ENCODE measurements around the gene FIBP.
"Not testable (repeated sequence)": the region's sequence is repeated elsewhere in the genome, so short reads cannot be mapped to it uniquely, and the experiment has no call there.

Gene FIBP

DNA sequence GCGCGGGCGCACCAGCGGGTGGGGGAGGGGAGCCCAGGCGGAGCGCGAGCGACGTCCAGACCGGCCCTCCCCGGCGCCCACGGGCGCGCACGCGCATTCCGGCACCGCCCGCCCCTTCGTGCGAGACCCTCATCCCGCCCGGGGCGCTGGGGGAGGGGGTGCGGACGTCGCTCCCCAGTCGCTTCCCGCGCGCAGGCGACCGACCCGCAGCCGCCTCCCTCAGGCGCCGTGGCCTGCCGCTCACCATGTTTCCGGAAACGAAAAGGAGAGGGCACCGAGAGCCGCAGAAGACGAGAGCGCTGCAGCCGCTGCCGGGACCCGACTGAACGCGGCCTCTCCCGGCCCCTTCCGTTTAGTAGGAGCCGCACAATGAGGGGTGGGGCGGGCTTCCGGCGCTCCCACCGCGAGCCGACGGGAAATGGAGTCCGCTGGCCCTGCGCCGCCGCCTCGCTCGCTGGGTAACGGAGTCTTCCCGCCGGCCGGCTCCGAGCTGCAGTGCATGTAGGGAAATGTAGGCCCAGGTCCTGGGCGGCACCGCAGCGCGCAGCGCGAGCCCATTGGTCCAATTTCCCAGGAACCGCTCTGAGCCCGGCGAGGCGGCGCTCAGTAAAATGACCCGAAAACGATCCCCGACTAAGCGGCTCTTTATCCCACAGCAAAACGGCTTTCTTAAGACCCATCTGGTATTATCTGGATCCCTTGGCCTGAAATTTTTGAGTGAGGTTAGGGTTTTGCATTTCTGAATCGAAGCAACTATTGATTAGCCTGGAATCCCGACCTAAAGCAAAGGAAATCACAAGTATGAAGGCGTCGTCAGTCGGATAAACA, 30.2 kb downstream of the FIBP start, which contains the start of gene CFL1:
Gene CFL1 (minus strand): TSS at position 328 of the 828 bp plus-strand sequence. CDS start 81 bp downstream, at position 247.
- DNase-seq: peak; percentile 97

DNA sequence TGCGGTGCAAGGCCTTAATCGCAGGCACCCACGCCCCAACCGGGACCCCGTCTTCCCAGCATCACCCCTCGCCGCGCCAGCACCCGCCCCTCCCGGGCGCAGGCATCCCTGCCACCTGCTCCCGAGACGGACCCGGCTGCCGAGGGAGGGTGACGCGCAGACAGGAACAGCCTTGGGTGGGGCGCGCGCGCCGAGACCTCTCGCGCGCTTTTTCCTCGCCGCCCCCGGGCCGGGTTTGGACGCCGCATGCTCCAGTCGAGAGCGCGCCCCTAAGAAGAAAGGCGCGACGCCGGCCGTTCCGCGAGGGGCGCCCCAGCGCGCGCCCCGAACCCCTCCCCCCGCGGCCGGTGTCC, 30.8 kb downstream of the FIBP start:
- DNase-seq: no peak

DNA sequence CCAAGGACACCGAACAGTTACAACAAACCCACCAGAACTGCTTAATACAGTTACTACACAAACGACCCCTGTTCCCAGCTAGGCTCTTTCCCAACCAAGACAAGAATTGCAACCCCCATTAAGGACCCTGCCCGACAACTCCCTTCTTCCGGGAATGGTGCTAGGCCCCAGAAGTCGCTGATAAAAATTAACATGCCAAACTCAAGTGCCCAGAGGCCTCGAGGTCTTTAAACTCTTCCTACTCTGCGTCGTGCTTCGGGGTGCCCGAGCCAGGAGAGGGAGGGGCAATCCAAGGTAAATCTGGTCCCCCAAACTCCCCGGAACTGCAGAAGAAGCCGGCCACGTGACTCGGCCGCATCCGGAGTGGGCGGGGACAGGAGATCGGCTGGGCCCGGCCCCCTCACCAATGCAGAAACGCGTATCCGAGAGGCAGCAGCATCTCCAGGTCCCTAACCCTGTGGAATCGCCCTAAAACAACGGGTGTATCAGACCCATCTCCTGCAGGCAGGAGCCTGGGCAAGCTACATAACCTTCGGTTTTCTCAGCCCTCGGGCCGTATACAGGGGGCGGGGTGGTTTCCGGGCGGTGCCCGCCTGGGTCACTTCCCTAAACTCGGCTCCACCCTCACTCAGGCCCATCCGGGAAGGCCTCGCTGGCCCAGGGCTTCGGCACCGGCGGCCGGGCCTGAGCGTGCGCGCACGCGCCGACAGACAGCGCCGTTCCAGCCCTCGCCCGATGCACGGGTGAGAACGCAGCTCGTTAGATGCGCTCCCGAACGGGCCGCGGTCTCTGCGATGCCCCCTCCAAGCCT, 31.4 kb downstream of the FIBP start:
- peak; percentile 68 for DNase-seq

DNA sequence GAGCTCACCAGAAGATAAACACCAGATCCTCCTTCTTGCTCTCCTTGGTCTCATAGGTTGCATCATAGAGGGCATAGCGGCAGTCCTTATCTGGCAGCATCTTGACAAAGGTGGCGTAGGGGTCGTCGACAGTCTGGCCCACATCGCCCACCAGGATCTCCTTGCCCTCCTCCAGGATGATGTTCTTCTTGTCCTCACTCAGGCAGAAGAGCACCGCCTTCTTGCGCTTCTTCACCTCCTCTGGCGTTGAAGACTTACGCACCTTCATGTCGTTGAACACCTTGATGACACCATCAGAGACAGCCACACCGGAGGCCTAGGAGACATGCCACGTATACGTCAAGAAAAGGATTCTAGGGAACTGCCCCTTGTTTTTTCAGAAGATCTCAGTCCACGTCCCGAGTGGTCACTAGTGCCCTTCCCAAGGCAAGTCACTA, 32.3 kb downstream of the FIBP start:
- DNase-seq: no peak

DNA sequence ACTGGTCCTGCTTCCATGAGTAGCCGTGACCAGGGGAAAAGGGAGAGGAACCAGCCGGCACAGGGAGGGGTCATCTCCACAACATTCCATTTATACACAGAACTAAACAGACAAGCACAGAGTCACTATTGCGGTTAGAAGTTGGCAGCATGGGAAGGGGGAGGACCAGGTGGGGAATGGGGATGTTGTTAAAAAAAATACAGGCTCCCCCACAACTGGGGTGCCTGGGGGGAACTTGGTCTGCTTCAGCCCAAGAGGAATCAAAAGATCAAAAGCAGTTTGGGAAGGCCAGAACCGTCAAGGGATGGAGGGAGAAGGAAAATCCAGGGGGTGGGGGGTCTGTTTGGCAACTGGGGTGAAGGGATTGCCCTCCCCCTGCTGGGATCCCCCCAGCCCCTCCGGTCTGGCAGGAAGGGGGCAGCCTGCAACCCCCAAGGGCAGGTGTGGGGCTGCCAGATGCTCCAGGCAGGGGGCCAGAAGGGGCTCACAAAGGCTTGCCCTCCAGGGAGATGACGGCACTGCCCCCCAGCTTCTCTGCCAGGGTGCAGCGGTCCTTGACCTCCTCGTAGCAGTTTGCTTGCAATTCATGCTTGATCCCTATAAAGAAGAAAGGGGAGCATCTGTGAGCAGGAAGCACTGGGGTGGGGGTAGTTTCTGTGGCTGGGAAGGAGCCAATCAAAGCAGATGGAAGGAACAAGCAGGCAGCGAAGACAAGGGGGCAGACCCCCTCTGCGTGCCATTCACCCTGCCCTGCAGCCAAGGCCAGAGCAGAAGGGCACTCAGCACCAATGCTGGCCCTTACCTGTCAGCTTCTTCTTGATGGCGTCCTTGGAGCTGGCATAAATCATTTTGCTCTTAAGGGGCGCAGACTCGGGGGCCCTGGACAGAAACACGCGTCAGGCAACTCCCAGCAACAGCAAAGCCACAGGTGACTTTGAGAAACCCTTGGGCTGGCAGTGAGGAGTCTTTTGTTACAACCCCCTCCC, 33.1 kb downstream of the FIBP start:
- DNase-seq: no peak

DNA sequence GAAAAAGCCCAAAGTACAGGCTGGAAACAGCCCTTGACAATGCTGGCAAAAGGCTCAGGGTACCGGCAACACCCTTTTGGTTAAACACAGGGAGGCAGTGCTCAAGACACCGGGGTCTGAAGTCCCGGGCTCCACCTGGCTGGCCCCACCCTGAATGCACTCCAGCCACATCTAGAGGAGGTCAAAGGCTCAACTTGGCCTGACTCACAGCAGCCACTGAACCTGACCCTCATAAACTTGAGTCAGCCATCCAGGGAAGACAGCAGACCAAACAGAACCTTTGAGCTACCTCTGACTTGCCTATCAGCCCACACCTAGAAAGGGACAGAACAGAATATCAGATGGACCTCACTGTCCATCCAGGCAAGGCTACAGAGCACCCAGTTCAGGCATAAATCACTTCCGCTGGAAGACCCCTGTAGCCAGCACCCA, 34.1 kb downstream of the FIBP start:
- no peak for DNase-seq

DNA sequence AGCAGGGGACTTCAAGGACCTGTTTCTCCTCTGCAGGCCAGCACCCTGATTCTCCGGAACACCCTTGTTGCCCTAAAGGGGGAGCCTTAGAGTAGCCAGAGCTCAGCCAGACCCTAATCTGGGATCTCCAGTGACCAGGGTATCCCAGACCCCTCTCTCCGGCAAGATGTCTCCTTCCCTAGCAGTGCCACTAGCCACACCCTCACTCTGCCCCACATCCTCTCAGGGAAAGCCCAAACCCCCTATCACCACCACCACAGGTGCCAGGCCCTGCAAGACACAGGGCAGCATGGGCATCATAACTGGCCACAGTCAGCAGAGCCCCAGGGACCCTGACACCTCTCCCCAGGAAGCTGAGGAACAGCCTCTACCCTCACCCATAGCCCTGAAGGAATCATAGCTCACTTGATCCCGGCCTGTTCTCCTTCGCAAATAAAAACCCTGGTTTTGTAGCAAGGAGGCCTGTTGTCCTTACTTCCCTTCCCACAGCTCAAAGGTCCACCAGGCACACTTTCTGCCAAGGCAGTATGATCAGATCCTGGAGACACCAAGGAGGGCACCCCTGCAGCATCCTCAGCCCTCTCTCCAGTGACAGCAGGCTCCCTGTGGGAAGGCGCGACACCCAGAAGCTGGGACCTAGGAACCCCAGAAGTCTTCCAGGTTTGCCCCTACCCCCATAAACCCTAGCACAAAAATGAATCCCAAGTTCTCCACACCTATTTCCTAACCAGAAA, 34.9 kb downstream of the FIBP start:
- no peak for DNase-seq

DNA sequence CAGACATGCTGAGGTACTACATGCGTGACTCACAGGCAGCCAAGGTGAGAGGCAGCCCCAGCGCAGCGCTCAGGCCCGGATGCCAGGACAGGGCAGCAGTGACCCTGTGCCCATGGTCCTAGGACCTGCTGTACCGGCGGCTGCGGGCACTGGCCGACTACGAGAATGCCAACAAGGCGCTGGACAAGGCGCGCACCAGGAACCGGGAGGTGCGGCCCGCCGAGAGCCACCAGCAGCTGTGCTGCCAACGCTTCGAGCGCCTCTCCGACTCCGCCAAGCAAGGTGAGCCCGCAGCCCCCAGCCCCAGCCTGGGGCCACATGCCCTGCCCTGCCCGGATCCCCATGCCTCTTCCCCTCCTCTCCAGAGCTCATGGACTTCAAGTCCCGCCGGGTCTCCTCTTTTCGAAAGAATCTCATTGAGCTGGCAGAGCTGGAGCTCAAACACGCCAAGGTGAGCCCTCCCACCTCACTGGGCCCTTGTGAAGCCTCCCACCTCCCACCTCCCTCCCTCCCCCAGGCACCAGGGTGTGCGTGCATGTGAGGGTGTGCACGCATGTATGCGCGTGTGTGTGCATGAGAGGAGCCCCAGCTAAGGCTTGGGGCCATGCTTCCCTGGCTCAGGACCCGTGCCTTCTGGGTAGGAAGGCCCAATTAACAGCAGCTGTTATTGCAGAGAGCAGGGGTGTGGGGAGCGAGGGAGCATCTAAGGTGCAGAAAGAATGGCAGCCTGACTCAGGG, 35.6 kb downstream of the FIBP start:
- DNase-seq: no peak

DNA sequence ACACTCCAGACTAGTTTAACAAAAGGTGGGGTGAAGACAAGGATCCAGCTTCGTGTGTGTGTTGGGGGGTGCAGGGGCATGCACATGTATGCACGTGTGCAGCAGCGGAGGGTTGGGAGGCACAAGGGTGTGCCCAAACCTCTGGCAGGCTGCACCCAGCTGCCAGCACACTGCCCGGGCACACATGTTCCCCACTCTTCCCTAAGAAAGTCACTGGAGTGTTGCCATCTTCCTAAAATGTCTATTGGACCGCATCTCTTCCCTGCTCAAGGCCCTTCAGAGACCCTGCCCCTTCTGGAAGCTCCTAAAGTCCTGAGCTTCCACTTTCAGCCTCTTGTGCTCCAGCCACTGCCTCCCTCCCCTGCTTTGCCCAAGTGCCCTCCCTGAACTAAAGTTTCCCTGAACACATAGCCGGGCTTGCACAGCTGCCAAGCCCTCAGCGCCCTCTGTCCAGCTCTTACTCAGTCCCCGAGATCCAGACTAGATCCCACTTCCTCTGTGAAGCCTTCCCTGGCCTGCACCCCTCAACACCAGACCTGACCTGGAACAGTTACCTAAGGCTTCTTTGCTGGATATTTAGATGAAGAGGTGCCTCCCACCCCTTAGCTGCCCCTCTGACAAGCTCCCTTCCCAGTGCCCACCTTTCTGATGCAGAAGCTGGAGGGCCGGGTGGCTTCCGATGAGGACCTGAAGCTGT, 36.3 kb downstream of the FIBP start:
- DNase-seq: no peak

DNA sequence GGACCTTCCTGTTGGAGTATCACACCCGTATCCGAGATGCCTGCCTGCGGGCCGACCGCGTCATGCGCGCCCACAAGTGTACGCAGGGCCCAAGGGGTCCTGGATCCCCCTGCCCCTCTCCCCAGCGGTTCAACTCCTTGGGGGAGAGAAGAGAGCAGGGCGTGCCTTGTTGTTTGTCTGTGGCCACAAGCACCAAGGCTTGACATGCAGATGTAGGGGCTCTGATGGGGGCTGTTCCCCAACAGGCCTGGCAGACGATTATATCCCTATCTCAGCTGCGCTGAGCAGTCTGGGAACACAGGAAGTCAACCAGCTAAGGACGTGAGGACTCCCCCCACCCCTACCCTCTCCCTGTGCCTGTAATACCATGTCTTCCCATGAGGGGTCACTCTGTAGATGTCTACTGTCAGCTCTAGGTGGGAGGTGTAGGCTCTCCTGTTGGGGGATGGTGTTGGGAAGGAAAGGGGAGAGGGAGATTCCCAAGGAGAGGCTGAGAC, 37.1 kb downstream of the FIBP start:
- no peak for DNase-seq

DNA sequence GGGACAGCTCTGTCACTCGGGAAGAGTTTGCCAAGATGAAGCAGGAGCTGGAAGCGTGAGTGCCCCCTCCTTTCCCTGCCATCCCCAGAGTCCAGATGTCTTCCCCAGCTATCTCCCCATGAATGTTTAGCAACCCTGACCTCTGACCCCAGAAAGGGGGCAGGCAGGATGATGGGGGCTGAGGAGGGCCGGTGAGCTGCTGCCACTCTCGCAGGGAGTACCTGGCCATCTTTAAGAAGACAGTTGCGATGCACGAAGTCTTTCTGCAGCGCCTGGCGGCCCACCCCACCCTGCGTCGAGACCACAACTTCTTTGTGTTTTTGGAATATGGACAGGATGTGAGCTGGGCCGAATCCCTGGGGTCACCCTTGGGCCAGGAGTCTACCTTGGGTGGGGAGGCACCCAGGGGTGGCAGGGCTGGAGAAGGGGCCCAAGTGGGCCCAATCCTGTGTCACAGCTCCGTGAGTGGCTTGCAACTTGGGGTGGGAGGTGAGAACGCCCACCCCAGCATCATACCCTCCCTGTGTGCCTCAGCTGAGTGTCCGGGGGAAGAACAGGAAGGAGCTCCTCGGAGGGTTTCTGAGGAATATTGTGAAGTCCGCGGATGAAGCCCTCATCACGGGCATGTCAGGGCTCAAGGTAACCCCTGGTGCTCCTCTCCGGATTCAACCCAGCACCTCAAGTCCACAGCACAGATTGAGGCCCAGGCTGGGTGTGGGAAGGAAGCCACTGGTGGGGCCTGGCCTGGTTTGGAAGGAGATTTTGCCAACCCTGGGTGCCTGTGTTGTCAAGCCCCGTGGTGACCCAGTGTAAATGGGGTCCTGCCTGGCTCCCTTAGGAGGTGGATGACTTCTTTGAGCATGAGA, 37.8 kb downstream of the FIBP start:
- no peak for DNase-seq

DNA sequence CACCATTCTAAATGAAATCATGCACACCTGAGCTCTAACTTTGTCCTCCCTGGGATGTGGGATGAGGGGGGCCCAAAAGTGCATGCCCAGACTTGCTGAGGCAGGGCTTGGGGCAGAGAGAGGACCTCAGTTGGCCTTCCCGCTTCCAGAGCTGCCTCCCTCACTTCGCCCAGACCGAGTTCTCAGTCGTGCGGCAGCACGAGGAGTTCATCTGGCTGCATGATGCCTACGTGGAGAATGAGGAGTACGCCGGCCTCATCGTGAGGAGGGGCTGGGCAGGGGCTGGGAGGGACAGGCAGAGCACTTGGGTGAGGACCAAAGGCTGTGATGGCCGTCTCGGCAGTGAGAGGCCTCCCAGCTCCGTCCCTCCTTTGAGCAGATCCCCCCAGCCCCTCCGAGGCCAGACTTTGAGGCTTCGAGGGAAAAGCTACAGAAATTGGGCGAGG, 38.5 kb downstream of the FIBP start:
- DNase-seq: no peak

DNA sequence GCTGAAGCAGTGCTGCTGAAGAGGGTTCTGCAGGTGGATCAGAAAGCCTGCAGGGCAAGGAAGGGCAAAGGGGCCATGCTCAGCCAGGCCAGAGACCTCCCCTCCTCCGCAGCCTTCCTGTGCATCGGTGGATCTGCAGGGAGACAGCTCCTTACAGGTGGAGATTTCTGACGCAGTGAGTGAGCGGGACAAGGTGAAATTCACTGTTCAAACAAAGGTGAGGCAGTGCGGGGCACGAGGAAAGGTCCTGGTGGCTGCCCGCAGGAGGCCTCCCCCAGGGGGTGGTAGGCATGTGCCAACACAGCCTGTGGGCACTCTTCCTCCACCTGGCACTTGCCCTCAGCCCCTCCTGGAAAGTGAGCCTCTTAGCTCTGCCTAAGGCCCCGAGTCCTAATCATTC, 38.9 kb downstream of the FIBP start:
- no peak for DNase-seq

DNA sequence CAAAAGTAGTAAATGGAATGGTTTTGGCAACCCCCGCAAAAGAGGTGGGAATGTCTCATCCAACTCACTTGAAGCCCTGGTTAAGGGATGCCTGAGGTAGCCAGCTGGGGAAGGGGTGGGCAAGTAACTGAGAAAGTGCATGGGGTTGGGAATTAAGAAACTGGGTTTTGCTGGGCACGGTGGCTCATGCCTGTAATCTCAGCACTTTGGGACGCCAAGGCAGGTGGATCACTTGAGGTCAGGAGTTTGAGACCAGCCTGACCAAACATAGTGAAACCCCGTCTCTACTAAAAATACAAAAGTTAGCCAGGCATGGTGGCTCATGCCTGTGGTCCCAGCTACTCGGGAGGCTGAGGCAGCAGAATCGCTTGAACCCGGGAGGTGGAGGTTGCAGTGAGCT, 39.6 kb downstream of the FIBP start:
- not testable (repeated sequence) for DNase-seq

DNA sequence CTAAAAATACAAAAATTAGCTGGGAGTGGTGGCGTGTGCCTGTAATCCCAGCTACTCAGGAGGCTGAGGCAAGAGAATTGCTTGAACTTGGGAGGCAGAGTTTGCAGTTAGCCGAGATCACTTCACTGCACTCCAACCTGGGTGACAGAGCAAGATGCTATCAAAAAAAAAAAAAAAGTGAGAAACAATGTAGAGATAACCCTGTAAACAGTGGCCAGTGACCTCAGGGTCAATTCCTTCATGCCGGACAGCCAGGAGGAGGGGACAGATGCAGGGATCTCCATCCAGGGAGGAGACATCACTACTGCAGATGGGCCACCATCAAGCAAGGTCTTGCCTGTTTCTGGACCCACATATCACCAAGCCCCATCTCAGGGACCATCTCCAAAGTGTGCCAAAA, 40.5 kb downstream of the FIBP start:
- no peak for DNase-seq

DNA sequence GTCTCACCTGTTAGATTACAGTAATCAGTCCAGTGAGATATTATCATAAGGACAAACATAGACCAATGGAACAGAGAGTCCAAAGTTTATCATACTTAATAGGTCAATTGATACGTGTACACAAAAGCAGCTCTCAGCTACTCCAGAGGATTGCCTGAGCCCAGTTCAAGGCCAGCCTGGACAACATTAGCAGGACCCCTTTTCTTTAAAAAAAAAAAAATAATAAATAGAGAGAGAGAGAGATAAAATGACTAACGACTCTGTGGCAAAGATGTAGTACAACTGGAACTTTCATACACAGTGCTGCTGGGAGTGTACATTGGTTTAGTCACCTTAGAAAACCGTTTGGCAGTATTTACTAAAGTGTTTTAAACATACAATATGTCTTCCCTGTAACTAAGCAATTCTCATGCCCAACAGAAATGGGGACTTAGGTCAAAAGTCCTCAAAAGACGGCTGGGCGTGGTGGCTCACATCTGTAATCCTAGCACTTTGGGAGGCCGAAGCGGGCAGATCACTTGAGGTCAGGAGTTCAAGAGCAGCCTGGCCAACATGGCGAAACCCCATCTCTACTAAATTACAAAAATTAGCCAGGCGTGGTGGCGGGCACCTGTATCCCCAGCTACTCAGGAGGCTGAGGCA, 43.9 kb downstream of the FIBP start:
- DNase-seq: no peak

DNA sequence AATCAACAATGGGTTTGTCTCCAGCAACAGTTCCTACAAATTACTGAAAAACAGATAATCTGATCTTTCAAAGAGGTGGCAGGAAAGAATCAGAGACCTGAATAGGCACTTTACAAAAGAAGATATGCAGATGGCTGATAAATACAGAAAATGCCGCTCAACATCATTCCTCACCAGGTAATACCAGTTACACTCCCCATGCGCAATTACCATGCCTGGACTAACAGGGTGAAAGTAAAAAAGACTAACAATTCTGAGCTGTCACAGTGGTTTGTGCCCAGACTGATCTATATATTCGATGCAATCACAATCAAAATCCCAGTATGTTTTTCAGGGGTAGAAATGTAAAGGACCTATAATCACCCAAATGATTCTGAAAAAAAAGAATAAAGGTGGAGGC, 44.5 kb downstream of the FIBP start:
- DNase-seq: no peak

DNA sequence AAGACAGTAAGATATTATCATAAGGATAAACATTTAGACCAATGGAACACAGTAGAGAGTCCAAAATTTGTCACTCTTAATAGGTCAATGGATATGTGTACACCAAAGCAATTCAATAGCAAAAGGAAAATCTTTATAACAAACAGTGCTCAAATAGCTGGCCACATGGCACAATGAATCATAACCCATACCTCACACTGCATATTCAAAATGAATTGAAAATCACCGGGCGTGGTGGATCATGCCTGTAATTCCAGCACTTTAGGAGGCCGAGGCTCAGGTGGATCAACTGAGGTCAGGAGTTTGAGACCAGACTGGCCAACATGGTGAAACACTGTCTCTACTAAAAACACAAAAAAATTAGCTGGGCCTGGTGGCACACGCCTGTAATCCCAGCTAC, 46.1 kb downstream of the FIBP start:
- no peak for DNase-seq

DNA sequence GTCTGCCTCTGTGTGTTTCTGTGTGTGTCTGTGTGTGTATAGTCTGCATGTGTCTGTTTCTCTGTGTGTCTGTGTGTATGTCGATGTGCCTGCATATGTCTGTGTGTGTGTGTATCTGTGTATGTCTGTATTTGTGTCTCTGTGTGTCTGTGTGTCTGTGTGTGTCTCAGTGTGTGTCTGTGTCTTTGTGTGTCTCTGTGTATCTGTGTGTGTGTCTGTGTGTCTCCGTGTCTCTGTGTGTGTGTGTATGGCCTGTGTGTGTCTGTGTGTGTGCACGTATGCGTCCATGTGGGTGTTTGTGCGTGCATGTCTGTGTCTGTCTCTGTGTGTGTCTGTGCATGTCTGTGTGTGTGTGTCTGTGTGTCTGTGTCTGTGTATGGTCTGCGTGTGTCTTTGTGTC, 54.1 kb downstream of the FIBP start:
- DNase-seq: no peak

Data from NCI-H510A treated with DMSO at 0.1 percent for 48 hours (cell line).